ENCODE data around the gene VAC14.

Gene VAC14

DNA sequence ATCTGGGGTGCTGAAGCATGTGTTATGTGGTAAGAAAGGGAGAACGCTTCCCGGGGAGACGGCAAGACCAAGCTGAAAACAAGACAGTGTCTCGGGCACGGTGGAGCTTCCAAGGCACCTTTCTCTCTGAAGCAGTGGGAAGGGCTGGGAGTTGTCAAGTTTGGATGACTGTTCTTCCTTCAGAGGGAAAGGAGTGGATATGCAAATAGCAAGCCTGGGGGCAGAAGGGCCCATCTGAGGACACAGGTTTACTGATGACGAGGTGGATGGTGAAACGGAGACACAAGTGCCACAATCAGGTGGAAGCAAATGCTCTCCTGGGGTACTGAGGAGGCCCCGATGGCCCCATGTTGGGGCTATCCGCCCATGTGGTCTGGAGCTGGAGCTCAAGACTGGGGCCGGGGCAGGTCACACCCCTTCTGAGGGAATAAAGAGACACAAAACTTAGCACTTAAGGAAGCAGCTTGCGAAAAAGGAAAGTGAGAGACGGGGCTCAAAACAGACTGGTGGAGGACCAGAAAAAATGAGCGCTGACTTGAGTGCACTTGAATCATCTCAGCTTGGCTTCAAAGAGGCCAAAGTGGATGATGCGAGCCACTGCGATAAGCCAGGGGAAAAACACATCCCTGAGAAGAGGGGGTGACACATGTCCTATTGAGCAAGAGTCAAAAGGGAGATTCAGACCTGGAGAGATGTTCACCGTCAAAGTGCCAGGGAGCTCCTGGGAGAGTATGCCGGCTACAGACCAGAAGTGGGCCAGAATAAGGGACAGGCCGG is 80.3 kb downstream of the VAC14 start:
- H3K27ac ChIP-seq: no peak overlapping the region

DNA sequence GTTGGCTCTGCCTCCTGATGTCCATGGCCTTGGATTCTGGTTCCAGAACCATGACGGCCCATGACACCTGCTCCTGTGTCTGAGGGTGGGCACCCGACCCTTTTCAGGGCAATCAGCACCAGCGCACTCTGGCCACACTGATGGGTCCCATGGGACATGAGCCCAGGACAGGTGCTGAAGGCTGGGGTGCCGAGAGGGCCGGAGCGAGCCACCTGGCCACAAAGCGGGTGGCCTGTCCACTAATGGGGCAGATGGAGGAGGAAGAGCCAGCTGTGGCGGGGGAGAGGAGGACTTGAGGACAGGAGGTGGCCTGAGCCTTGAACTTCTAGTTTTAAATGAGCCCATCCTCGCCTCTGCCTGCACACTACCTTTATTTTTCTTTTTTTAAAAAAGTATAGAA is 83.9 kb downstream of the VAC14 start:
- TF ChIP-seq, protein P1, sequence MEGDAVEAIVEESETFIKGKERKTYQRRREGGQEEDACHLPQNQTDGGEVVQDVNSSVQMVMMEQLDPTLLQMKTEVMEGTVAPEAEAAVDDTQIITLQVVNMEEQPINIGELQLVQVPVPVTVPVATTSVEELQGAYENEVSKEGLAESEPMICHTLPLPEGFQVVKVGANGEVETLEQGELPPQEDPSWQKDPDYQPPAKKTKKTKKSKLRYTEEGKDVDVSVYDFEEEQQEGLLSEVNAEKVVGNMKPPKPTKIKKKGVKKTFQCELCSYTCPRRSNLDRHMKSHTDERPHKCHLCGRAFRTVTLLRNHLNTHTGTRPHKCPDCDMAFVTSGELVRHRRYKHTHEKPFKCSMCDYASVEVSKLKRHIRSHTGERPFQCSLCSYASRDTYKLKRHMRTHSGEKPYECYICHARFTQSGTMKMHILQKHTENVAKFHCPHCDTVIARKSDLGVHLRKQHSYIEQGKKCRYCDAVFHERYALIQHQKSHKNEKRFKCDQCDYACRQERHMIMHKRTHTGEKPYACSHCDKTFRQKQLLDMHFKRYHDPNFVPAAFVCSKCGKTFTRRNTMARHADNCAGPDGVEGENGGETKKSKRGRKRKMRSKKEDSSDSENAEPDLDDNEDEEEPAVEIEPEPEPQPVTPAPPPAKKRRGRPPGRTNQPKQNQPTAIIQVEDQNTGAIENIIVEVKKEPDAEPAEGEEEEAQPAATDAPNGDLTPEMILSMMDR (IDR thresholded peaks at IDR 0.05): no peak
- TF ChIP-seq ZFX (IDR thresholded peaks at IDR 0.05; ENCODE audit: borderline replicate concordance): no peak
- H3K27ac ChIP-seq: no peak overlapping the region

More for the DNA sequence above, 80.3 kb downstream of the VAC14 start:
- TF ChIP-seq, protein P1 (IDR thresholded peaks at IDR 0.05): no peak
- TF ChIP-seq ZFX (IDR thresholded peaks at IDR 0.05; ENCODE audit: borderline replicate concordance): no peak

DNA sequence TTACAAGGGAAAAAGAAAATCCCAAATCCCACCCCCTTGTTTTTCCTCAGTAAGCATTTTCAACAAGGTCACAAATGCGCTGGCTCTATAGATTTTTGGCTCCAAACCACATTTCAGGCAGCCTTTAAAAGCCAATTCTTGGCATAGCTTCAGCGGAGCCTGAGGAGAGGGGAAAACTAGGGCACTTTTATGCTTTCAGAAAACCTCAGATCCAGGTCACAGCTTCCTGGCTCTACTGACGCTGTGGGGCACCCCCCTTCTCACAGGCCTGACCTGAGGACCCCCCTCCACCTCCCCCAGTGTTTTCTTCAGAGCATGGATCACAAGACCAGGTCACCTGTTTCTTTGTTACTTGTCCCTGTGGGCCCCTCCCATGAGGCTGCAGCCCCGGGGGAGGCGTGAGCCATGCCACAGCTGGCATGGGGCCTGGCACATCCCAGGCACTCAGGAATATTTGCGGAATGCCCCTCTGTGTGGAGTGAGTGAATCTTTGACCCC is 85.0 kb downstream of the VAC14 start:
- H3K27ac ChIP-seq: no peak overlapping the region
- no peak for TF ChIP-seq ZFX (IDR thresholded peaks at IDR 0.05; ENCODE audit: borderline replicate concordance)
- TF ChIP-seq, protein P1 (IDR thresholded peaks at IDR 0.05): no peak

DNA sequence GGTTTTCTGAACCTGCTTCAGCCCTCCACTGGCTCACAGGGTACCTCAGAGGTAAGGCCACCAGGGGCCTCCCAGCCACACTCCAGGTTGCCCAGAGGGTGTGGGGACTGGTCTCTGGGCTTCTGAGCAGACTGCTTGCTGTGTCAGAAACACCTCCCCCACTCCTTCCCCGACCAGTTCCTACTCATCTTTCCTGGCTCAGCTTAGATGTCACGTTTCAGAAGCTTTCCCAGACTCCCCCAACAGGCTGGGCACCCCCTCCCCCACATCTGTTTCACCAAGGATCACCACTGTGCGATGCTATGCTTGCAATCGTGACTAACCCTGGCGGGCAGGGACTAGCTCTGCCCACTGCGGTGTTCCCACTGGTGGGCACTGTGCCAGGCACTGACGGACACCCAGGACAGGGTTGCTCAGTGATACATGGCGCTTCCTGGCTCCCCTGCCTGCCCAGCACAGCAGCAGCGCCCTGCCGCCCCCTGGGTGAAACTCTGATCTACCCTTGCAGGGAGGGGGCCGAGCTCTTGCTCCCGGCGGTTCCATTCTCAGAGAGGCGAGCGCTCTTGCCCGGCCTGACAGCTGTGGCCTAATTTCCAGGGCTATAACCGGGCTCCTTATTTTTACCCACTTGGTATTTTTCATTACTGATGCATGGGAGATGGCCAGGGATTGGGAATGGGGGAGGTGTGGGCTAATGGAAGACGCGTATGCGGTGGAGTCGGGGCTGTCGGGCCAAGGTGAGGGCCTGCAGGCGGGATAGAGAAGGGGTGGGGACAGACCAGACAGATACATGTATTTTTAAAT is 85.7 kb downstream of the VAC14 start:
- no peak overlapping the region for H3K27ac ChIP-seq
- TF ChIP-seq ZFX (IDR thresholded peaks at IDR 0.05; ENCODE audit: borderline replicate concordance): no peak
- TF ChIP-seq, protein P1 (IDR thresholded peaks at IDR 0.05): no peak

DNA sequence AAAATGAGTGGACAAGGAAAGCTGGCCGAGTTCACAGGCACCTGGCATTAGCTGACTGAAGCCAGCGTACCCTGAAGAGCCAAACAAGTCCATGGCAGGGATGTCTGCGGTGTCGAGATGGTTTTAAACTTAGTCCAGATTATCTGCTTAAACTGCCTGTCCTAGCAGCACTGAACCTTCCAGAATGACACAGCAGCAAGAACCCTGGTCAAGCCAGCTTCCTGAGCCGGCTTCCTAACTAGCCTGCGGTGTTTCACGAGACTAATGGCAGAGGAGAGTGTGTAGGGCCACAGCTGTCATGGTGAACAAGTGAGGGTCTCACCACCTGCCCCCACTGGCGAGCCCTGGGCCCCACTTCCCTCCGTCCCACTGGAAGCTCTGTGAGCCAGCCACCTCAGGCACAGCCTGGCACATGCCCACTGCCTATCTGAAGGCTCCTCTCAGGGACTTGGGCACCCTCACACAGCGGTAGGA is 86.3 kb downstream of the VAC14 start:
- no peak for TF ChIP-seq ZFX (IDR thresholded peaks at IDR 0.05; ENCODE audit: borderline replicate concordance)
- TF ChIP-seq, protein P1 (IDR thresholded peaks at IDR 0.05): no peak
- H3K27ac ChIP-seq: no peak overlapping the region

DNA sequence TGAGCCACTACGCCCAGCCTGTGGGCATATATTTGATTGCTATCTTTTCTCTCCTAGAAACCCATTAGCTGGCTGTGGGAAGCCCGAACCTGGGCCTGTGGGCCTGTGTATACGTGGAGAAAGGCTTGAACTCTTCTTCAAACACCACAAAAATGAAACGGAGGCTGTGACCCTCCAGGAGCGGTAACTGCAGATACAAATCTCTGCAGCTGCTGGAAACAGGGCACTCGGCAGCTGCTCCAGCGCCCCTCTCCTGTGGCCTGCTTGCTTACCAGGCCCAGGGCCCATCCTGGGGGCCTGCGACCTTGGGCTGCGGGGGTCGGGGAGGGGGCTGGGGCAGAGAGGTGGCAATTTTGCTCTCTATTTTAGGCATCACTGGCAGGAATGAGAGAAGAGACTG is 87.1 kb downstream of the VAC14 start:
- no peak overlapping the region for H3K27ac ChIP-seq
- TF ChIP-seq, protein P1 (IDR thresholded peaks at IDR 0.05): no peak
- TF ChIP-seq ZFX (IDR thresholded peaks at IDR 0.05; ENCODE audit: borderline replicate concordance): no peak
